ENCODE measurements around the gene ZBTB20.

DNA sequence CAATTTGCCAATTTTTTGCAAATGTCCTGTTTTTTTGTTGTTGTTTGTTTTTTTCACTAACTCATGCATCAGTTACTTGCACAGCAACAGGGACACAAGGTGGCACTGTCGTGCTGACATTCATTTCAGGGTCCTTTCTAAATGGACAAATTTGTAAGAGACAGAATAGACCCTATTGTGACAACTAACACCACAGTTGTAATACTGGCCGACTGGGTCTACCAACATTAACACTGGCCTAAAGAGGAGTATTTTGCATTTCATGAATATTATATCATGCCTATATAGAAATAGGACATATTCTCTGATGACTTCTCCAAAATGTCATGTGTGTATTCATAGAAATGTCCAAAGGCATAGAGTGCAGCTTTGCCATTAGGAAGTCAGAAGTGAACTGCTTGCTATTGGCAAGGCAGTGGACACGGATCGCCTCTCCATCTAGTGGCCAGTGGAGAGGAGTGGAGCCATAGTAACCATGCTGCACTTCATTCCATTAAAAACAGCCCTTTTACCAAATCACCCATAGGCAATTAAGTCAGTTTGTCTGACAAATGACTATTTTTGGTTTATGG lies 54.8 kb downstream of the ZBTB20 start:
- TF ChIP-seq CTCF (IDR thresholded peaks at IDR 0.05) = peak; percentile 27 to 73 (median 56)
- no peak for TF ChIP-seq POLR2A (IDR thresholded peaks at IDR 0.05)
- TF ChIP-seq EP300 (IDR thresholded peaks at IDR 0.05) = no peak
